K562 (cell line): ENCODE data around the gene PGF. TPM values are rescaled to one million over a fixed set of nuclear protein-coding genes. Genes with fewer than 3 reads are reported as not detected.

Experiments used
- ATAC-seq: fragments of 200-7000 bp; cut with Tn5 transposase; 3 replicates; pipeline ENCODE4 v1.9.1; 2020; ENCODE audit warnings: moderate library complexity
- BruUV-seq: library from RNA; stranded (reverse); fragments of 400-500 nt; replicated peaks from 2 replicates; lab custom pipeline; 2021; lab: Mats Ljungman, UMichigan
- CTCF ChIA-PET: fragments of 300-600 bp; formaldehyde crosslinking; extraction: SDS; loops from one replicate; lab custom pipeline; 2021; ENCODE audit warnings: low intra/inter-chr PET ratio; lab: Yijun Ruan, JAX
- POLR2A ChIA-PET: fragments of 300-600, 350-650 bp; sonication (Branson Sonifier 250); formaldehyde crosslinking; extraction: SDS; loops from one replicate; lab custom pipeline; 2021; ENCODE audit warnings: antibody characterized with exemption, inconsistent platforms; lab: Yijun Ruan, JAX
- DNase-seq, 4 experiments: peaks; one replicate each; pipeline versions ENCODE4 v3.0.0 to v3.0.0-alpha.2; 2011 to 2018; ENCODE audit warnings: low spot score in 3 of 4, mixed read lengths in 3 of 4; ENCODE audit errors: extremely low read depth in 1 of 4
- FAIRE-seq: peaks from 2 replicates; lab custom pipeline; 2011; peaks lifted over from hg19 to GRCh38; lab: Jason Lieb, UNC
- H2AFZ ChIP-seq: 2 replicates; pipeline ENCODE4 v1.6.0; 2011; ENCODE audit warnings: low read depth, low read length, control low read depth, inconsistent platforms
- H3K27ac ChIP-seq: fragments of 200-600 bp; 3 replicates; pipeline ENCODE4 v1.8.0; 2011; ENCODE audit warnings: low read depth, mild to moderate bottlenecking, control low read depth, inconsistent platforms, low read length, moderate library complexity, mixed read lengths; ENCODE audit errors: extremely low read depth
- H3K27me3 ChIP-seq, 2 experiments: fragments of 300-600 bp in 1 of 2; 2 replicates in 1 of 2; 3 replicates in 1 of 2; pipeline versions ENCODE4 v1.6.0 to v1.8.0; 2011; ENCODE audit warnings: inconsistent platforms in 2 of 2, low read length in 2 of 2, mild to moderate bottlenecking in 1 of 2, mixed read lengths in 1 of 2, moderate library complexity in 1 of 2; ENCODE audit not compliant: control insufficient read depth in 2 of 2, insufficient read depth in 2 of 2
- H3K36me3 ChIP-seq: fragments of 300-600 bp; 3 replicates; pipeline ENCODE4 v1.8.0; 2011; ENCODE audit warnings: mild to moderate bottlenecking, low read length, inconsistent platforms; ENCODE audit not compliant: control insufficient read depth, insufficient read depth
- H3K4me1 ChIP-seq, 2 experiments: fragments of 200-600 bp in 1 of 2; replicated peaks in 1 of 2; 2 replicates in 1 of 2; 3 replicates in 1 of 2; pipeline versions ENCODE4 v1.5.1 to v1.8.0; 2011; ENCODE audit warnings: inconsistent platforms in 2 of 2, low read length in 2 of 2, mild to moderate bottlenecking in 1 of 2, mixed read lengths in 1 of 2, moderate library complexity in 1 of 2; ENCODE audit not compliant: control insufficient read depth in 2 of 2, insufficient read depth in 2 of 2
- H3K4me2 ChIP-seq: 2 replicates; pipeline ENCODE4 v1.6.1; 2011; ENCODE audit warnings: low read length, control low read depth, inconsistent platforms, mixed read lengths; ENCODE audit not compliant: insufficient read depth
- H3K4me3 ChIP-seq: fragments of 200-600 bp; sonication (generic), shearing (Covaris generic); 2 replicates; pipeline ENCODE4 v1.5.1; 2016; ENCODE audit warnings: control low read depth, inconsistent platforms
- H3K79me2 ChIP-seq: fragments of 200-600 bp; 3 replicates; pipeline ENCODE4 v1.8.0; 2011; ENCODE audit warnings: low read length, inconsistent platforms; ENCODE audit not compliant: control insufficient read depth, insufficient read depth
- H3K9ac ChIP-seq, 2 experiments: 2 replicates each; pipeline versions ENCODE4 v1.6.0 to v1.6.1; 2011; ENCODE audit warnings: low read depth in 2 of 2, low read length in 2 of 2, control low read depth in 1 of 2, inconsistent platforms in 1 of 2, mild to moderate bottlenecking in 1 of 2, mixed read lengths in 1 of 2; ENCODE audit not compliant: insufficient read depth in 1 of 2
- H3K9me1 ChIP-seq: one replicate; pipeline ENCODE4 v1.6.0; 2011; ENCODE audit warnings: inconsistent platforms, mild to moderate bottlenecking, low read length, moderate library complexity; ENCODE audit not compliant: control insufficient read depth, insufficient read depth
- H3K9me3 ChIP-seq: replicated peaks from 2 replicates; pipeline ENCODE4 v1.5.1; 2011; ENCODE audit warnings: low read depth, low read length, inconsistent platforms; ENCODE audit not compliant: control insufficient read depth, insufficient read depth
- H4K20me1 ChIP-seq: replicated peaks from 2 replicates; pipeline ENCODE4 v1.6.1; 2011; ENCODE audit warnings: low read length, inconsistent platforms, mixed read lengths; ENCODE audit not compliant: control insufficient read depth, insufficient read depth
- ADNP ChIP-seq: fragments of 200-800 bp; sonication (Bioruptor generic); IDR thresholded peaks from 2 replicates; pipeline ENCODE4 v1.6.1; 2016; ENCODE audit warnings: missing genetic modification characterization, missing compliant biosample characterization
- ARNT ChIP-seq, 2 experiments: fragments of 450-650 bp; IDR thresholded peaks; 2 replicates each; pipeline ENCODE4 v1.6.1; 2016; ENCODE audit warnings: mild to moderate bottlenecking in 1 of 2
- CBX5 ChIP-seq: IDR thresholded peaks from 2 replicates; pipeline ENCODE4 v1.6.1; 2014; ENCODE audit warnings: low read depth, borderline replicate concordance
- CTCFL ChIP-seq: IDR thresholded peaks from 2 replicates; pipeline ENCODE4 v1.6.1; 2011; ENCODE audit warnings: borderline replicate concordance, low read depth, mild to moderate bottlenecking, moderate library complexity, low read length; ENCODE audit not compliant: insufficient read depth, poor library complexity, severe bottlenecking
- EP400 ChIP-seq: fragments of 450-650 bp; IDR thresholded peaks from 2 replicates; pipeline ENCODE4 v1.6.1; 2017; ENCODE audit warnings: antibody characterized with exemption, mild to moderate bottlenecking, moderate library complexity
- ETS2 ChIP-seq: IDR thresholded peaks from 2 replicates; pipeline ENCODE4 v1.6.1; 2016; ENCODE audit warnings: borderline replicate concordance, missing genetic modification characterization, mild to moderate bottlenecking, moderate library complexity, missing compliant biosample characterization; ENCODE audit not compliant: poor library complexity, severe bottlenecking
- KDM4B ChIP-seq, 2 experiments: fragments of 450-650 bp in 1 of 2; sonication (generic) in 1 of 2; IDR thresholded peaks; 2 replicates each; pipeline ENCODE4 v1.6.1; 2016 to 2017; ENCODE audit warnings: borderline replicate concordance in 2 of 2, antibody characterized with exemption in 1 of 2, low read depth in 1 of 2, mild to moderate bottlenecking in 1 of 2
- MIER1 ChIP-seq: fragments of 450-650 bp; IDR thresholded peaks from 2 replicates; pipeline ENCODE4 v1.6.1; 2016; ENCODE audit warnings: antibody characterized with exemption, mild to moderate bottlenecking, low read depth
- RBM17 ChIP-seq: fragments of 200-400 bp; formaldehyde crosslinking; IDR thresholded peaks from 2 replicates; pipeline ENCODE4 v1.6.1; 2017; ENCODE audit warnings: low read depth, mild to moderate bottlenecking, low read length, borderline replicate concordance
- RCOR1 ChIP-seq, 2 experiments: IDR thresholded peaks; 2 replicates each; pipeline ENCODE4 v1.6.1; 2012; ENCODE audit warnings: low read depth in 2 of 2, low read length in 2 of 2, borderline replicate concordance in 1 of 2, improper control_type of control experiment in 1 of 2
- RHOXF2B ChIP-seq: fragments of 250-450 bp; sonication (Bioruptor Pico); conservative IDR thresholded peaks from 2 replicates; pipeline ENCODE4 v1.5.1; 2021
- SREBF1 ChIP-seq: fragments of 150-350 bp; IDR thresholded peaks from 2 replicates; pipeline ENCODE4 v1.6.1; 2014; ENCODE audit warnings: antibody characterized with exemption, low read depth, low read length, borderline replicate concordance
- TAF7 ChIP-seq: fragments of 450-650 bp; IDR thresholded peaks from 2 replicates; pipeline ENCODE4 v1.6.1; 2016; ENCODE audit warnings: missing genetic modification characterization, missing compliant biosample characterization
- VEZF1 ChIP-seq: fragments of 200-800 bp; sonication (Bioruptor generic); IDR thresholded peaks from 2 replicates; pipeline ENCODE4 v1.6.1; 2017; ENCODE audit warnings: missing genetic modification characterization, missing compliant biosample characterization
- ZNF512 ChIP-seq: IDR thresholded peaks from 2 replicates; pipeline ENCODE4 v1.6.1; 2016; ENCODE audit warnings: missing genetic modification characterization, missing compliant biosample characterization
- ZNF717 ChIP-seq: fragments of 250-450 bp; sonication (Bioruptor Pico); IDR thresholded peaks from 2 replicates; pipeline ENCODE4 v1.5.0; 2021
- ZNF75A ChIP-seq: fragments of 450-650 bp; formaldehyde crosslinking; IDR thresholded peaks from 2 replicates; pipeline ENCODE4 v1.4.0; 2020; ENCODE audit warnings: mild to moderate bottlenecking
- WGBS: fragments of 100-300 bp; shearing (Covaris generic); methylation state at CpG from one replicate; pipeline ENCODE4 v1.1.6; 2016; ENCODE audit warnings: low coverage, mixed read lengths; ENCODE audit not compliant: insufficient coverage; ENCODE audit errors: missing lambda C conversion rate; 5-methylcytosine and 5-hydroxymethylcytosine counted together
- in situ Hi-C: fragments of 300-500 bp; cut with MboI; formaldehyde crosslinking; loops from 4 replicates; pipeline ENCODE4 v1.15.0; 2018; ENCODE audit warnings: inconsistent platforms, mixed read lengths
- intact Hi-C: fragments of 100-400 bp; cut with micrococcal nuclease; formaldehyde crosslinking; loops from 2 replicates; pipeline ENCODE4 v1.14.2; 2022
- polyA plus RNA-seq, 8 experiments: library from polyadenylated mRNA; depleted of rRNA in 4 of 8; stranded (reverse) in 5 of 8; unstranded in 3 of 8; fragments of >200 nt; fragmentation: Nextera tagmentation in 2 of 8; fragmentation: Illumina TruSeq in 1 of 8; extraction: Ambion mirVana in 2 of 8; extraction: Trizol in 1 of 8; gene quantifications; 2 replicates each; pipeline versions ENCODE4 v1.2.1 to v1.2.3, GENCODE V29; 2011 to 2014; ENCODE audit warnings: inconsistent platforms in 1 of 8, missing spikeins in 1 of 8
- total RNA-seq, 7 experiments: library from RNA; depleted of rRNA in 6 of 7; stranded (reverse); fragments of >200 nt in 6 of 7; fragmentation: Illumina TruSeq in 2 of 7; extraction: Trizol in 2 of 7; gene quantifications; 2 replicates each; pipeline versions ENCODE4 v1.2.1 to v1.2.3, GENCODE V29; 2011 to 2021; ENCODE audit warnings: low replicate concordance in 1 of 7

Gene PGF
- total and polyA plus RNA-seq, 9 of the 15 experiments (the other 6 are each of a cell fraction or from before 2014, with no cell fraction given): 0.04 to 0.44 (median 0.18) TPM

DNA sequence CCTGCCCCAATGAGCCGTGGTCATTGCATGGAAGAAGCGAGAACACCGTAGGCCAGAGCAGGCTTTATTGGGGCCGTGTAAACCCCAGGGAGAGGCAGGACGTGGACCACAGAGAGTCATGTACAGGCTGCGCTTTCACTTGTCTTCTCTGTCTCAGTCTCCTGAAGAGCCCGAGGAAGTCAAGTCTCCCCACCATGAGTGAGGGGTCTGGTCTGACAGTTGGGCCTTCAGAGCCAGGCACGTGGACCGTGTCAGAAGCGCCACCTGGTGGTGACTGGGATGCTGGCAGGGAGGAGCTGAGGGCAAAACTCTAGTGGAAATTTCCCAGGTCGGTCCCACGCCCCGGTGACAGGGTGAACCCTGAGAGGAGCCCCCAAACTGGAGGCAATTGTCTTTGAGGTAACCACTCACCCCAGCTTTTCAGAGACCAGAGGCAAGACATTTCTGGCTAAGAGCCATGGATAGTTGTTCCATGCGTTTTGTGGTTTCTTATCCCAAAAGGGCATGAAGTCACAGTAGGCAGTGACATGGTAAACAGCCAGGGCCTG is 49.7 kb downstream of the PGF start:
- BruUV-seq: no TSS peak
- Histone ChIP-seq H3K9me1 (no peaks in the 10 kb centered on the region), H3K9me3 (no peaks in the 10 kb centered on the region), H3K4me2 (no peak overlapping the region), H3K4me3 (no peak overlapping the region), H3K27ac (no peak overlapping the region; the same call in 2 of the 3 replicates), H3K9ac (no peak overlapping the region; a peak in 1 of 4 replicates), H3K79me2 (no peaks in the 10 kb centered on the region), H2AFZ (no peak overlapping the region), H3K4me1 (peaks cover 10 to 32% of the 10 kb centered on the region in 2 experiments; a peak in 3 of 5 replicates), H4K20me1 (no peaks in the 10 kb centered on the region; the same call in 1 of the 2 replicates), H3K36me3 (peaks cover 45% of the 10 kb centered on the region; the same call in 2 of the 3 replicates), H3K27me3 (no peaks in the 10 kb centered on the region)
- ChIA-PET CTCF (interaction anchor here (0.9 to 2.8 kb wide), 2 partner anchors 43 to 45 kb away, joined by 3 to 23 read pairs; no protein-coding TSS in a partner anchor), POLR2A (interaction anchor here (0.6 to 1.7 kb wide), 12 partner anchors 9 to 376 kb away, joined by 3 to 6 read pairs (median 3); partner anchors contain the start of gene RPS6KL1)
- WGBS: 42% methylated on average over 11 of the region's 14 CpGs
- in situ Hi-C loops: no loop called here
- peak; percentile 90 for FAIRE-seq
- peak; percentile 69 to 74 (median 70) for DNase-seq
- peak; percentile 83 for ATAC-seq
- intact Hi-C loops: loop anchor here (1.0 to 5.0 kb wide), 2 partner anchors 44 to 298 kb away; no protein-coding TSS in a partner anchor
- TF ChIP-seq VEZF1 (CRISPR knock-in tag): no peak
- TF ChIP-seq EP400: no peak
- TF ChIP-seq ZNF717 (CRISPR knock-in tag): no peak
- no peak for TF ChIP-seq KDM4B (IDR thresholded peaks at IDR 0.05; ENCODE audit: borderline replicate concordance in 2 of 2, low read depth in 1 of 2)
- TF ChIP-seq RCOR1 (IDR thresholded peaks at IDR 0.05; ENCODE audit: borderline replicate concordance in 1 of 2, low read depth in 2 of 2, low read length in 2 of 2): no peak
- no peak for TF ChIP-seq ZNF512 (tag)
- no peak for TF ChIP-seq CBX5
- TF ChIP-seq ZNF75A (CRISPR knock-in tag): no peak
- TF ChIP-seq ETS2: no peak
- no peak for TF ChIP-seq TAF7 (tag)
- TF ChIP-seq SREBF1: no peak
- no peak for TF ChIP-seq RHOXF2B (CRISPR knock-in tag)
- TF ChIP-seq CTCFL: peak; percentile 59
- TF ChIP-seq ARNT (IDR thresholded peaks at IDR 0.05): no peak
- no peak for TF ChIP-seq ADNP (tag)
- no peak for TF ChIP-seq RBM17
- TF ChIP-seq MIER1: no peak
